ENCODE data around the gene CDC26. TPM values are rescaled to one million over a fixed set of nuclear protein-coding genes. Genes with fewer than 3 reads are reported as not detected.
"Not testable (repeated sequence)": the region's sequence is repeated elsewhere in the genome, so short reads cannot be mapped to it uniquely, and the experiment has no call there.

The CDC26 gene
- total RNA-seq, 1 donor from 2014 or later = 34.8 TPM

DNA sequence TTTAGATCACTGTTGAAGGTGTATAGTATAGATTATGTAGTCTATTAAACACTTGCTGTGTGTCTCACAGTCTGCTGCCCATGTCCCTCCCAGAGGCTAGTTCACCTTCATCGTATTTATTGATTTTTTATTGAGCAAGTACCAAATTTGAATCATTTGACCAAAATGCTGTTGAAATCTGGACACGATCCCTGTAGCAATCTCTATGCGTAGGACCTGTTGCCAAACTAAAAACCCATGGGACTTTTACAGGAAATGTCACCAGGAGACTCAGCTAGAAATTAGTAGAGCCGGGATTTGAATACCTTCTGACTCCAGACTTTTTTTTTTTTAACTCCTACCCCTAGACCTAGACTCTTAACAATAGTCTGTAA lies 36.5 kb downstream of the CDC26 start:
- TF ChIP-seq CTCF (conservative IDR thresholded peaks at IDR 0.05) = no peak
- DNase-seq (ENCODE audit: extremely low spot score, unreplicated experiment) = no peak
- H3K27me3 Mint-ChIP-seq = no peaks in the 10 kb centered on the region
- no peak overlapping the region for H3K27ac Mint-ChIP-seq
- H3K4me1 Mint-ChIP-seq (ENCODE audit: unreplicated experiment) = peaks cover 6% of the 10 kb centered on the region
- no peak overlapping the region for H3K4me3 Mint-ChIP-seq
- no peaks in the 10 kb centered on the region for H3K9me3 Mint-ChIP-seq
- peaks cover 5% of the 10 kb centered on the region for H3K36me3 Mint-ChIP-seq

GRCh38 chr9:113238202-113238858 lies 37.0 kb downstream of the CDC26 start:
- no peak for TF ChIP-seq CTCF (conservative IDR thresholded peaks at IDR 0.05)
- Mint-ChIP-seq H3K27me3 (no peaks in the 10 kb centered on the region), H3K27ac (no peak overlapping the region), H3K4me1 (ENCODE audit: unreplicated experiment) (peaks cover 6% of the 10 kb centered on the region), H3K36me3 (peaks cover 5% of the 10 kb centered on the region), H3K4me3 (no peak overlapping the region), H3K9me3 (no peaks in the 10 kb centered on the region)
- DNase-seq (ENCODE audit: extremely low spot score, unreplicated experiment) = no peak

GRCh38 chr9:113237026-113237425 lies 38.3 kb downstream of the CDC26 start:
- Mint-ChIP-seq H3K4me1 (ENCODE audit: unreplicated experiment) (peaks cover 13% of the 10 kb centered on the region), H3K27me3 (no peaks in the 10 kb centered on the region), H3K36me3 (peaks cover 5% of the 10 kb centered on the region), H3K27ac (no peak overlapping the region), H3K4me3 (no peak overlapping the region), H3K9me3 (no peaks in the 10 kb centered on the region)
- TF ChIP-seq CTCF (conservative IDR thresholded peaks at IDR 0.05) = no peak
- DNase-seq (ENCODE audit: extremely low spot score, unreplicated experiment) = no peak

GRCh38 chr9:113235701-113236255 lies 39.6 kb downstream of the CDC26 start:
- Mint-ChIP-seq H3K27ac (peak overlapping the region; percentile 69), H3K4me1 (ENCODE audit: unreplicated experiment) (peaks cover 14% of the 10 kb centered on the region)
- not testable (repeated sequence) for H3K36me3 Mint-ChIP-seq; H3K27me3 Mint-ChIP-seq; H3K9me3 Mint-ChIP-seq; DNase-seq (ENCODE audit: extremely low spot score, unreplicated experiment); H3K4me3 Mint-ChIP-seq

- DNase-seq (ENCODE audit: extremely low spot score, unreplicated experiment) = no peak
- peaks cover 5% of the 10 kb centered on the region for H3K36me3 Mint-ChIP-seq
- no peak overlapping the region for H3K27ac Mint-ChIP-seq
- H3K4me3 Mint-ChIP-seq = no peak overlapping the region
- H3K9me3 Mint-ChIP-seq = no peaks in the 10 kb centered on the region
- peaks cover 21% of the 10 kb centered on the region for H3K4me1 Mint-ChIP-seq (ENCODE audit: unreplicated experiment)
- TF ChIP-seq CTCF (conservative IDR thresholded peaks at IDR 0.05) = no peak
- no peaks in the 10 kb centered on the region for H3K27me3 Mint-ChIP-seq
These were observed 43.7 kb downstream of the CDC26 start for GRCh38 chr9:113231701-113232100.

- H3K4me3 Mint-ChIP-seq = no peak overlapping the region
- H3K27me3 Mint-ChIP-seq = no peaks in the 10 kb centered on the region
- H3K9me3 Mint-ChIP-seq = no peaks in the 10 kb centered on the region
- H3K27ac Mint-ChIP-seq = no peak overlapping the region
- peaks cover 5% of the 10 kb centered on the region for H3K36me3 Mint-ChIP-seq
- H3K4me1 Mint-ChIP-seq (ENCODE audit: unreplicated experiment) = peaks cover 28% of the 10 kb centered on the region
- no peak for TF ChIP-seq CTCF (conservative IDR thresholded peaks at IDR 0.05)
- DNase-seq (ENCODE audit: extremely low spot score, unreplicated experiment) = no peak
These were observed 47.2 kb downstream of the CDC26 start for GRCh38 chr9:113228130-113228665.

Measured in type B pancreatic cell (in vitro differentiated cells).